HepG2 (cell line): ENCODE measurements around the gene ARL16. TPM values are rescaled to one million over a fixed set of nuclear protein-coding genes. Genes with fewer than 3 reads are reported as not detected.

ENCODE experiments used
- GFI1 ChIP-seq: sonication (generic); formaldehyde crosslinking; IDR thresholded peaks from 2 replicates; pipeline ENCODE4 v1.5.0; 2020; ENCODE audit warnings: missing genetic modification reagents, mild to moderate bottlenecking, borderline replicate concordance
- MTA1 ChIP-seq: sonication (generic); formaldehyde crosslinking; IDR thresholded peaks from 2 replicates; pipeline ENCODE4 v1.4.0; 2020; ENCODE audit warnings: missing genetic modification reagents, mild to moderate bottlenecking, borderline replicate concordance
- NCOA2 ChIP-seq: sonication (generic); formaldehyde crosslinking; IDR thresholded peaks from 2 replicates; pipeline ENCODE4 v1.8.0; 2022; ENCODE audit warnings: inconsistent platforms
- STAT6 ChIP-seq: sonication (generic); formaldehyde crosslinking; IDR thresholded peaks from 2 replicates; pipeline ENCODE4 v1.4.0; 2020; ENCODE audit warnings: missing genetic modification reagents, mild to moderate bottlenecking, borderline replicate concordance
- ZNF563 ChIP-seq: sonication (generic); formaldehyde crosslinking; IDR thresholded peaks from 2 replicates; pipeline ENCODE4 v1.8.0; 2022; ENCODE audit warnings: mild to moderate bottlenecking, moderate library complexity, missing genetic modification reagents
- ZNF704 ChIP-seq: sonication (generic); formaldehyde crosslinking; IDR thresholded peaks from 2 replicates; pipeline ENCODE4 v1.8.1; 2023; ENCODE audit warnings: mild to moderate bottlenecking, inconsistent platforms, moderate library complexity, missing genetic modification reagents, borderline replicate concordance
- polyA plus RNA-seq, 8 experiments: library from polyadenylated mRNA; depleted of rRNA in 3 of 8; stranded (reverse) in 7 of 8; unstranded in 1 of 8; fragments of >200 nt; fragmentation: Illumina TruSeq in 4 of 8; extraction: Trizol in 4 of 8; gene quantifications; 2 replicates each; pipeline versions ENCODE4 v1.2.1 to v1.2.3, GENCODE V29; 2011 to 2016; ENCODE audit warnings: low read depth in 4 of 8, missing spikeins in 1 of 8, mixed read lengths in 1 of 8; ENCODE audit not compliant: insufficient read depth in 1 of 8
- total RNA-seq, 5 experiments: library from RNA; depleted of rRNA; stranded (reverse); fragments of >200 nt; fragmentation: Illumina TruSeq; extraction: Trizol; gene quantifications; 2 replicates each; pipeline ENCODE4 v1.2.3, GENCODE V29; 2016; ENCODE audit warnings: low read depth in 1 of 5

ARL16 gene
- total and polyA plus RNA-seq, 2 of the 13 experiments (the other 11 are each of a cell fraction or from before 2014, with no cell fraction given), result 20.8 to 30.8 TPM

- TF ChIP-seq STAT6 (no peak), GFI1 (CRISPR knock-in tag) (peak; percentile 40; the same call in 1 of the 2 replicates), ZNF704 (CRISPR knock-in tag) (peak; percentile 66; the same call in 1 of the 2 replicates), ZNF563 (CRISPR knock-in tag) (peak; percentile 68; the same call in 1 of the 2 replicates), MTA1 (CRISPR knock-in tag) (no peak; the same call in 1 of the 2 replicates), NCOA2 (CRISPR knock-in tag) (no peak; the same call in 1 of the 2 replicates)
- TF ChIP-seq, all 625 proteins: peak for 286
Observed at GRCh38 chr17:81683584-81684441, at the start of gene ARL16, which contains the start of gene HGS (continued).
